RWPE1 (cell line): Measurements from ENCODE around the gene EIF5A.
A peak's percentile ranks its signal among the peaks of the same experiment; 100 is the strongest.

Experiments used
- CTCF ChIA-PET: fragments of 350-600 bp; sonication (Branson Sonifier 250); formaldehyde crosslinking; extraction: SDS; loops from one replicate; lab custom pipeline; 2021; lab: Yijun Ruan, JAX
- POLR2A ChIA-PET: fragments of 400-600 bp; formaldehyde crosslinking; extraction: SDS; loops from one replicate; lab custom pipeline; 2020; ENCODE audit warnings: antibody characterized with exemption; ENCODE audit not compliant: low non-redundant PET; lab: Yijun Ruan, JAX
- DNase-seq: peaks from one replicate; pipeline ENCODE4 v3.0.0; 2012; ENCODE audit warnings: low spot score
- H3K27ac ChIP-seq: fragments of 450-650 bp; 2 replicates; pipeline ENCODE4 v1.5.1; 2017
- TF ChIP-seq, protein P1 (sequence below): fragments of 450-650 bp; conservative IDR thresholded peaks from 2 replicates; pipeline ENCODE4 v1.5.1; 2017; ENCODE audit warnings: low read depth, mild to moderate bottlenecking

EIF5A gene

DNA sequence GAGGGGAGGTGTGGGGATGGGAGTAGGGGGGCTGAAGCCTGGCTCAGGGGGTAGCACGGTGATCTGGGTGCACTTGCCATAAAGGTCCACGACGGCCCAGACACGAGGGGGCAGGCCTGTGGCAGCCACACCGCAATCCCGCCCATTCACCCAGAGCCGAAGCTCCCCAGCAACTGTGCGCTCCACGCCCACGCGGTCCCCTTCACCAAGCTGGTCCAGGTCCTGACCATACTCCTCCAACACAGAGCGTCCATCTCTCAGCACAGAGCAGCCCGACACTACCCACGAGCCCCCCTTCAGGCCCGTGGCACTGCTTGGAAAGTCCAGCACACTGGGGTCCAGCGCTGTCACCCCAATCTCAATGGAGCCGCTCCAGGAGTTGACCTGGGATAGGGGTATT, 20.1 kb downstream of the EIF5A start:
- ChIA-PET CTCF (no interaction called here), POLR2A (interaction anchor here (0.6 kb wide), 1 partner anchor 23 kb away, joined by 7 read pairs; no protein-coding TSS in a partner anchor)
- TF ChIP-seq, protein P1, sequence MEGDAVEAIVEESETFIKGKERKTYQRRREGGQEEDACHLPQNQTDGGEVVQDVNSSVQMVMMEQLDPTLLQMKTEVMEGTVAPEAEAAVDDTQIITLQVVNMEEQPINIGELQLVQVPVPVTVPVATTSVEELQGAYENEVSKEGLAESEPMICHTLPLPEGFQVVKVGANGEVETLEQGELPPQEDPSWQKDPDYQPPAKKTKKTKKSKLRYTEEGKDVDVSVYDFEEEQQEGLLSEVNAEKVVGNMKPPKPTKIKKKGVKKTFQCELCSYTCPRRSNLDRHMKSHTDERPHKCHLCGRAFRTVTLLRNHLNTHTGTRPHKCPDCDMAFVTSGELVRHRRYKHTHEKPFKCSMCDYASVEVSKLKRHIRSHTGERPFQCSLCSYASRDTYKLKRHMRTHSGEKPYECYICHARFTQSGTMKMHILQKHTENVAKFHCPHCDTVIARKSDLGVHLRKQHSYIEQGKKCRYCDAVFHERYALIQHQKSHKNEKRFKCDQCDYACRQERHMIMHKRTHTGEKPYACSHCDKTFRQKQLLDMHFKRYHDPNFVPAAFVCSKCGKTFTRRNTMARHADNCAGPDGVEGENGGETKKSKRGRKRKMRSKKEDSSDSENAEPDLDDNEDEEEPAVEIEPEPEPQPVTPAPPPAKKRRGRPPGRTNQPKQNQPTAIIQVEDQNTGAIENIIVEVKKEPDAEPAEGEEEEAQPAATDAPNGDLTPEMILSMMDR: no peak

DNA sequence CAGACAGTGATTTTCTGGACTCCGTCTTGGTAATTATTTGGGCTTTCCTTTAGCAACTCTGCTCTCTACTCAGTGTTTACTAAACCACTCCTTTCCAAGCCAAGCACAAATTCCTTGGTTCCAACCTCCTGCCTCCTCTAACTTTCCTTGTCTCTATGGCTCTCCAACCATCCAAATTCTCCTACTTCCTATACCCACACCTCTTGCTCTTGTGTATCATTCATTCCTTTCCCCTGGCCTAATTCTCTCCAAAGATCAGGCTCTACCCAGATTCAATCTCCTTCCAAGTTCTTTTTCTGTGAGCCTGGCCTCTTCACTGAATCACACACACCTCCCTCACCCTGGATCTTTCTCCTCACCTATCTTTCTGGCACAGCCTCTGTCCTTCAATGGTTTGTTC, 20.6 kb downstream of the EIF5A start:
- H3K27ac ChIP-seq: peak overlapping the region; percentile 93
- ChIA-PET CTCF (no interaction called here), POLR2A (no interaction called here)
- DNase-seq: no peak
- TF ChIP-seq, protein P1: no peak

More for the DNA sequence above, 20.1 kb downstream of the EIF5A start:
- DNase-seq: no peak
- H3K27ac ChIP-seq: peak overlapping the region; percentile 25

DNA sequence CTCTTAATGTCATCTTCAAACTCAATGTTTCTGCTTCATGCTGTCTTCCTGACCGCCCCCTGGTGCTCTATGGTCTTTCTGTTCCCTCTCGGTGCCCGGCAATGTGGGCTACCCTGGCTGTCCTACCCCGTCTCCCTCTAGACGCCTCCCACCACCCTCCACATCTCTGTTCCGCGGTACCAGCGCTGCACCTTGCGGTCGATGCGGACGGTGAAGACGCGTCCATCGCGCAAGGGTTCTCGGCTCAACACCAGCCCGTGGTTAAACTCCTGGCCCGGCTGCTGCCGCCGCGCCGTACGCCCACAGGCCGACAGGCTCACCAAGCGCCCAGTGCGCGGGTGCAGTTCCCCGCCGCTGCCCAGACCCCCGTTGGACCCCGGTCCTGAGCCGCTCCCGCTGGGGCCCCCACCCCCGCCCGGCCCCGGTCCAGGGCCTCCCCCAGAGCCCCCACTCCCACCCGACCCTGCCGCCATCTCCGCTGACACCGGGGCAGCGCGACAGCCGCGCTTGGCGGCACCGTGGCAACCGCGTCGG, 21.5 kb downstream of the EIF5A start, which contains the start of gene NEURL4:
NEURL4 (minus strand) TSS at position 496 of the 534 bp plus-strand sequence; CDS start at position 473, 23 bp downstream.
- H3K27ac ChIP-seq: peak within 1 kb of the TSS; percentile 93
- ChIA-PET POLR2A (interaction anchor here (0.9 to 1.3 kb wide), 3 partner anchors 21 to 85 kb away, joined by 3 to 5 read pairs (median 3); no protein-coding TSS in a partner anchor), CTCF (interaction anchor here (0.9 to 1.0 kb wide), 2 partner anchors 12 to 15 kb away, joined by 3 to 6 read pairs; no protein-coding TSS in a partner anchor)
- peak; percentile 34 for DNase-seq
- TF ChIP-seq, protein P1: no peak

DNA sequence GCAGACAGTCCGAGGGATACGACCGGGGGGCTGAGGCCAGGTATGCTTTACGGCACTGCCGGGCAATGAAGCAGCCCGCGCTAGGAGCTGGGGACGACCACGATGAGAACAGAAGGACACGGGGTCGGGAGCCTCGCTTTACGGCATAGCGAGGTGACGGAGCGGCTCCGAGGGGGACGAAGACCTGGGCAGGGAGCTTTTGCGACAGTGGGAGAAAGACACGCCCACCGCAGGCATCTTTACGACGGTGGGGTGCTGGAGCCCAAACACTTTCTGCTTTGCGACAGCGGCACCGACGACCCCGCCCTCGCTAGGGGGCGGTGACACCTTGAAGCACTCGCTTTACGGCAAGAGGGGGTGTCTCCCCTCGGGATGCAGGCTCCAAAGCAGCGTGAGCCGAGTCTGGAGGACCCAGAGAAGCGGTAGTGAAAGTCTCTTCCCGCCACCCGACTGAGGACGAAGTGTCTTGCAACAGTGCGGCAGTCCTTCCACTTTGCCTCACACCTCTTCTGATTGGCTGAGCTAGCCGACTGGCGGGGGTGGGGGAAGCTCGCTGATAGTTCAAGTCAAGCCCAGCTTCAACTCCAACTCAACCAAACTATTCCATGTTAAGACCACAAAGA, 22.1 kb downstream of the EIF5A start:
- ChIA-PET CTCF (interaction anchor here (0.9 to 1.0 kb wide), 3 partner anchors 12 to 19 kb away, joined by 3 to 6 read pairs (median 3); no protein-coding TSS in a partner anchor), POLR2A (interaction anchor here (0.7 to 1.3 kb wide), 5 partner anchors 21 to 633 kb away, joined by 3 to 5 read pairs (median 3); no protein-coding TSS in a partner anchor)
- peak; percentile 98 for DNase-seq
- peak overlapping the region; percentile 93 for H3K27ac ChIP-seq
- TF ChIP-seq, protein P1: no peak

DNA sequence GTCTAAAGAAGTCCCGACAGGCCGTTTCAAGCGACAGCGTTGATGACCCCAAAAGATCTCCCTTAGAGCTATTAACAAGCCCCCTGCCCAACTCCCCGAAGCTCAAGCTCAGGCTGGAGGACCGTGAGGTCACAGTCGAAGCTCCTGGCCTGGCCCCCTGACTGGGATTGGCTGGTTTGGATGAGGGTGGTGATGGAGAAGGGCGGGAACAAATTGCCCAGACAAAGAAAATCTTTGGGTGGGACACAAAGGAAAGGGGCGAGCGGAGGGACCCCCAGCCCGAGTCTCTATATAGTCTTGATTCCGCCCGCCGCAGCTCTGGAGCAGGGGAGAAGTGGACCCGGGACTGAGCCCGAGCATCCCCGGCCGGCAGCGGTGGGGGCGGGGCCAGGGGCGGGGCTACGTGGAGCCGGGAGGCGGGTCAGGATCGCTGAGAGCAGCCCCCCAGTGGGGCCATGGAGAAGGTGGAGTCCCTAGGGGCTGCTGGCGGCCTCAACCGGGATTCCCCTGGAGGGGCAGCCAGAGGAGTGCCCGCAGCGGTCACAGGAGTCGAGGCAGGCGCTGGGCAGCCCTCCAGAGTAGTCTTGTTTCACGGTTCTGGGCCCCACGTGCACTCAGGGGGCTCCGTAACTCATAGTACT, 22.7 kb downstream of the EIF5A start:
- POLR2A ChIA-PET: interaction anchor here (0.5 to 1.3 kb wide), 5 partner anchors 20 to 633 kb away, joined by 3 to 5 read pairs (median 3); no protein-coding TSS in a partner anchor
- peak; percentile 94 for DNase-seq
- TF ChIP-seq, protein P1: no peak
- H3K27ac ChIP-seq: peak overlapping the region; percentile 93
- CTCF ChIA-PET: interaction anchor here (0.7 to 1.0 kb wide), 4 partner anchors 13 to 18 kb away, joined by 3 to 6 read pairs (median 3); no protein-coding TSS in a partner anchor

DNA sequence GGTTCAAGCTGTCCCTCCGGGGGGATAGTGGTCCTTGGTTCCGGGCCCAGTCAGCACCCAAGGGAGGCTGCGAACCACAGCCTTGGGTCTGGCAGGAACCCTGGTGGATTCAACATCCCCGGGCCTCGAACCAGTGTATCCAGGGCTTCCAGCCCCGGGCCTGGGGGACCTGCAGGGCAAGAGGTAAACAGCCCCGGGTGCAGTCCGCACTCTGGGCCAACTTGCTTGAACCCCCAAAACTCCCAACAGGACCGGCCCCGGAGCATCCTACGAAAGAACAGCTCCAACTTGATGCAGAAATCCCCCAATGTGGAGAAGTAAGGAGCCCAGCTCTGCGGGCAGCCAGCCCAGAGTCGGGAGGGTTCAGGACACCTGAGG, 23.2 kb downstream of the EIF5A start:
- DNase-seq: no peak
- peak overlapping the region; percentile 93 for H3K27ac ChIP-seq
- TF ChIP-seq, protein P1: no peak
- ChIA-PET POLR2A (interaction anchor here (0.6 kb wide), 1 partner anchor 10 kb away, joined by 3 read pairs; no protein-coding TSS in a partner anchor), CTCF (interaction anchor here (0.7 kb wide), 1 partner anchor 17 kb away, joined by 3 read pairs; no protein-coding TSS in a partner anchor)
